ENCODE results near the gene METTL25B. TPM values are rescaled to one million over a fixed set of nuclear protein-coding genes. Genes with fewer than 3 reads are reported as not detected.
A peak's percentile ranks its signal among the peaks of the same experiment; 100 is the strongest.

Gene METTL25B
- total RNA-seq, 2 experiments from 2014 or later, result 44.0 to 49.6 TPM

DNA sequence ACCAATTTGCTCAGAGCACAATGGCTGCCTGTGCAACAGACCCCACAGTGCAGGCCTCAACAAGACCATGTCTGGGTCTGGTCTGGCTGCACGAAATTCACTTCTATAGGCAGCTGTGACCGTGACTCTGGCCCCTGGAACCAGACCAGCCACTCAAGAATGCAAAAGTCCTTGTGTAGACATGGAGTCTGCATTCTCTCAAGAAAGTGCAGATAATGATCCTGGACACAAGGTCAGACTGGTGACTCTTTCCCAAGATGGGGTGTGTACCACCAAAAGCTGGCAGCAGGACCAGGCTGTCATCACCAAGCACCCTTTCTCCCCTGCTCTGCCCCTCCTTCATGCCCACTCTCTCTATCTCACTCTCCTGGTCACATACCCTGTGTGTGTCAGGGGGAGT is 7.1 kb upstream of the METTL25B start:
- H3K4me3 Mint-ChIP-seq, result no peak overlapping the region
- H3K4me1 Mint-ChIP-seq, result peaks cover 38% of the 10 kb centered on the region
- DNase-seq, result no peak
- CTCF ChIA-PET, result interaction anchor here (0.7 to 5.3 kb wide), 12 partner anchors 10 to 139 kb away, joined by 3 to 49 read pairs (median 4); partner anchors contain the start of genes CRABP2 and MRPL24
- no peaks in the 10 kb centered on the region for H3K27me3 Mint-ChIP-seq
- H3K27ac Mint-ChIP-seq, result peak overlapping the region; percentile 72
- H3K9me3 Mint-ChIP-seq (ENCODE audit: low read depth), result no peaks in the 10 kb centered on the region
- no peak for ATAC-seq
- H3K36me3 Mint-ChIP-seq, result peaks cover 38% of the 10 kb centered on the region

DNA sequence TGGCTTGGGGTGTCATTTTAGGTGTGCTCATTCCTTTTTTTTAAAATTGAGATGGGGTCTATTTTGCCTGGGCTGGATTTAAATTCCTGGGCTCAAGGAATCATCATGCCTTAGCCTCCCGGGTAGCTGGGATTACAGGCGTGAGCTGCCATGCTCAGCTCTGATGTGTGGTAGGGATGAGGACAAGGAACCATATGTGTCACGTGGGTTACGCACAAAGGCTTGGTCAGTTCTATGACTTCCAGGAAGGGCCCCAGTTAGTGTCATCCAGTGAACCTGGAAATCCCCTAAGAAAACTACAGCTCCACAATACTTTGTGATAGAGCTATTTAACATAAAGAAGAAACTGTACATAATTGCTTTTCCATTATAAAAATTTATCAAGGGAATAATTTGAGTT is 6.7 kb upstream of the METTL25B start:
- no peaks in the 10 kb centered on the region for H3K27me3 Mint-ChIP-seq
- H3K4me3 Mint-ChIP-seq, result no peak overlapping the region
- peak overlapping the region; percentile 72 for H3K27ac Mint-ChIP-seq
- DNase-seq, result no peak
- CTCF ChIA-PET, result interaction anchor here (0.6 to 5.3 kb wide), 11 partner anchors 10 to 169 kb away, joined by 3 to 49 read pairs (median 3); partner anchors contain the start of genes CRABP2 and MRPL24
- H3K4me1 Mint-ChIP-seq, result peaks cover 38% of the 10 kb centered on the region
- H3K9me3 Mint-ChIP-seq (ENCODE audit: low read depth), result no peaks in the 10 kb centered on the region
- ATAC-seq, result no peak
- H3K36me3 Mint-ChIP-seq, result peaks cover 38% of the 10 kb centered on the region

DNA sequence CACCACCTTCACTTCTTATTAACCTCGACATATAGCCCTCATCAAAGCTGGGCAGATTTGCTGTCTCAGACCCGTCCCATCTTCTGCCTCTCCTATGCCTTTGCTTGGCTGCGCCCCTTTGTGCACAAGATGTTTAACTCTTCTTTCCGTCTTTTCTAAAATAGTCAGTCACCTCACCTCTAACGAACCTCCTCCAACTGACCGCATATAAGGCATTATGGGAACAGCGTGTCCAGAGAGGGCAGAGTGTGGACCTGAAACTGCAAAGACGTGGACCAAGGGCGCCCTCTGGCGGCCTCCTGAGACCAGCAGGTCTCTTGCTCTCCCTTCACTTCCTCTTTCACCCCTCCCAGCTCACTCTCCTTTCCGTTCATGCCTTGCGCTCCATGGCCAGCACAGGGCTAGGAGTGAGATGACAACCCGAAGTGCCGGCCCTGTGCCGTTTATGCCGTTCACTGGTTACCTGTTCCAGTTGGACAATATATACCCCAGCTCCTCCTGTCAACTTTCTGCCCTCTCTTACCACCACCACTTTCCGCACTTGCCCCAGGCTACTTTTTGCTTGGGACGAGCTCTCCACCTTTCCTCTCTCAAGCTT is 2.5 kb upstream of the METTL25B start:
- CTCF ChIA-PET, result interaction anchor here (0.6 to 8.0 kb wide), 82 partner anchors 8 to 1236 kb away, joined by 3 to 217 read pairs (median 7); partner anchors contain the start of genes BCAN, CRABP2, HDGF and INSRR
- Mint-ChIP-seq H3K4me3 (no peak overlapping the region), H3K36me3 (peaks cover 29% of the 10 kb centered on the region), H3K9me3 (ENCODE audit: low read depth) (no peaks in the 10 kb centered on the region), H3K27me3 (no peaks in the 10 kb centered on the region), H3K4me1 (peaks cover 47% of the 10 kb centered on the region), H3K27ac (no peak overlapping the region)
- DNase-seq, result peak; percentile 88
- ATAC-seq, result peak; percentile 37

DNA sequence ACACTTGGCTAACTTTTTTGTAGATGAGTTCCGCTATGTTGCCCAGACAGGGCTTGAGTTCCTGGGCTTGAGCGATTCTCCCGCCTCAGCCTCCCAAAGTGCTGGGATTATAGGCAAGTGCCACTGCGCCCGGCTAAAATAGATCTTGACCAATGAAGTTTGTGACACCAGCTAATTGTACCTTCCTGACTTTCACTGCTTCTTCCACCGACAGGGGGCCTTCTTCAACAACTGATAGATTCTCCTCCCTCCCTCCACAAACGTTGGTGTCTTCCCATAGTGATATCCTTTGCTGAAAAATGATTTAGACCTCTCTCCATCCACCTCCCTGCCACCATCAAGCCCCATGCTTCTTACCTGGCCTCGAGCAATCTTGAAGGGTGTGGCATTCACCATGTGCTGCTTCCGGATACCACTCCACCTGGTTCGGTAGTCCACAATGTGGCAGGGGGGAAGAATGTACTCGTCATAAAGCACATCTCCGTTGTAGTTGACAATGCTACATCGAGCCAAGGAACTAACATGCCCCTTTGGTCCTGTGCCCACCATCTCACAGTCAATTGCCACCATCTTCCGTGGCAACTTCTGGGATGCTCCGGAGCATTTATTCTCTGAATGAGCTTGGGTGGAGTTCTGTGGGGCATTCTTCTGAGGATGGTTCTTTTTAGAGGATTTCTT is 1.6 kb upstream of the METTL25B start:
- DNase-seq, result peak; percentile 78
- no peaks in the 10 kb centered on the region for H3K27me3 Mint-ChIP-seq
- H3K4me3 Mint-ChIP-seq, result no peak overlapping the region
- CTCF ChIA-PET, result interaction anchor here (0.8 to 8.0 kb wide), 69 partner anchors 10 to 341 kb away, joined by 3 to 217 read pairs (median 8); partner anchors contain the start of genes BCAN, CRABP2, HDGF and INSRR
- H3K4me1 Mint-ChIP-seq, result peaks cover 44% of the 10 kb centered on the region
- ATAC-seq, result no peak
- H3K36me3 Mint-ChIP-seq, result peaks cover 24% of the 10 kb centered on the region
- no peaks in the 10 kb centered on the region for H3K9me3 Mint-ChIP-seq (ENCODE audit: low read depth)
- H3K27ac Mint-ChIP-seq, result no peak overlapping the region

DNA sequence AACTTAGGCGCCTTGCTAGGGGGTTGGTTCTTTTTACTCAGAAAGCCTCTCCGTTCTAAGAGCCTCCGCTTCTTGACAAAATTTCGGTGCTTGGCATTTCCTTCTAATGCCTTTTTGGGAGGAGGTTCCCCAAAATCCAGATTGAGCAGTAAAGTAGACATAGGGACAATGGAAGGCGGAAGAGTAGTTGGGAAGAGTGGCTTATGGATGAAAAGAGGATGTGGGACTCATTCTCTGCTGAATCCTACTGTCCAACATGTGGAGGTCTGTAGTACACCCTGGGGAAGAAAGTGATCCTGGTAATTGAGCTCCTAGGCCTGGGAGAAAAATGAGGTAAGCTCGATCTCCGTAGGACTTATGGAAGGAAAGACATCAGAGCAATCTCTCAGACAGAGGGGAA is 777 bp upstream of the METTL25B start:
- Mint-ChIP-seq H3K36me3 (peaks cover 22% of the 10 kb centered on the region), H3K27ac (no peak overlapping the region), H3K9me3 (ENCODE audit: low read depth) (no peaks in the 10 kb centered on the region), H3K4me1 (peaks cover 41% of the 10 kb centered on the region), H3K4me3 (no peak overlapping the region), H3K27me3 (no peaks in the 10 kb centered on the region)
- no peak for ATAC-seq
- CTCF ChIA-PET, result interaction anchor here (0.7 to 8.0 kb wide), 30 partner anchors 9 to 341 kb away, joined by 3 to 217 read pairs (median 20); partner anchors contain the start of genes CRABP2, HDGF, INSRR and MRPL24
- no peak for DNase-seq

DNA sequence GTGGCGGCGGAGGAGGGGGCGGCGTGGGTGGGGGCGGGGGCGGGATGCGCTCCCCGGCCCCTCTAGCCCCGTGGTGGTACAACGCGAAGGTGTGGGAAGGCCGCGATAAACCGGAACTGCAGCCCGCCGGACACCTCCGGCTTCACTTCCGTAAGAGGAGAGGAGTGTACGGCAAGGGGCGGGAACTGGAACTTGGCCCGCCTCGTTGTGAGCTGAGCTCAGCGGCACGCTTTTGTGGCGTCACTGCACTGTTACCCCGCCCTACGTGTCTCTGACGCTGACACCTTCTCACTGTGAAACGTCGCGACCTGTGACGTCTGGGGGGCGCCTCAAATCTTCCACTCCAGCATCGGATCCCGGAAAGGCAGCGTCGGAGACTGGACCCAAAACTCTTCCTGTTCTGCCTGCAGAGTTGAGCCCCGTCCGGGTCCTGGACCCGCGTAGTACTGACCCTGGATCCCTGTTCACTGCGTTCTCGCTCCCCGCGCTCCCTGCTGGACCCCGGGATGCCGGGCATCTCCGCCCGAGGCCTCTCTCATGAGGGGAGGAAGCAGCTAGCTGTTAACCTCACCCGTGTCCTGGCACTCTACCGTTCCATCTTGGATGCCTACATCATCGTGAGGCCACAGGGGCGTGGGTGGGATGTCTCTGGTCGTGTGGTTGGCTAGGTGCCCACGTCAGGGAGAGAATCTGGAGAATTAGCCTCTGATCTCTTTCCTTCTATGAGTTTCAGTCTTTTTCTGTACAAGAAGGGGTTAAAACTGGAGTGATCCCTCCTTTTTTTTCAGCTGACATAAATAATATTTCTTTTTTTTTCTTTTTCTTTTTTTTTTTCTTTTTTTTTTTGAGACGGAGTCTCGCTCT is 562 bp downstream of the METTL25B start, which contains the start of gene ISG20L2:
ISG20L2 (minus strand) TSS at position 168 of the 864 bp plus-strand sequence. CDS start 1,114 bp downstream, outside the sequence.
- ATAC-seq (peak; percentile 89), DNase-seq (peak; percentile 99)
- CTCF ChIA-PET, result interaction anchor here (1.1 to 8.0 kb wide), 14 partner anchors 14 to 162 kb away, joined by 3 to 217 read pairs (median 56); partner anchors contain the start of genes HDGF, INSRR, MRPL24 and NTRK1
- Mint-ChIP-seq H3K4me3 (no peak within 1 kb of the TSS), H3K27me3 (no peaks in the 10 kb centered on the region), H3K9me3 (ENCODE audit: low read depth) (no peaks in the 10 kb centered on the region), H3K36me3 (peaks cover 10% of the 10 kb centered on the region), H3K27ac (no peak within 1 kb of the TSS), H3K4me1 (peaks cover 29% of the 10 kb centered on the region)

DNA sequence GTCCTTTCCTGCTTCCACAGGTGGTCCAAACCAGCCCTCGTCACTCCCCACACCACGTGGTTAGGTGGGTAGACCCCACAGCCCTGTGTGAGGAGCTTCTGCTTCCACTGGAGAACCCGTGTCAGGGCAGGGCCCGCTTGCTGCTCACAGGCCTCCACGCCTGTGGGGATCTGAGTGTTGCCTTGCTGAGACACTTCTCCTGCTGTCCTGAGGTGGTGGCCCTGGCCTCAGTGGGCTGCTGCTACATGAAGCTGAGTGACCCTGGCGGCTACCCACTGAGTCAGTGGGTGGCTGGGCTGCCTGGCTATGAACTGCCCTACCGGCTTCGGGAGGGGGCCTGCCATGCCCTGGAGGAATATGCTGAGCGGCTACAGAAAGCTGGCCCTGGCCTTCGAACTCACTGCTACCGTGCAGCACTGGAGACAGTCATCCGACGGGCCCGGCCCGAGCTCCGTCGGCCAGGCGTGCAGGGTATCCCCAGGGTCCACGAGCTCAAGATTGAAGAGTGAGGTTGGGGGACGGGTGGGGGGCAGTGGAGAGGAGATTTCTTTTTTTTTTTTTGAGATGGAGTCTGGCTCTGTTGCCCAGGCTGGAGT is 5.8 kb downstream of the METTL25B start:
- no peak for ATAC-seq
- CTCF ChIA-PET, result interaction anchor here (0.9 kb wide), 1 partner anchor 8 kb away, joined by 3 read pairs; no protein-coding TSS in a partner anchor
- no peak overlapping the region for H3K27ac Mint-ChIP-seq

DNA sequence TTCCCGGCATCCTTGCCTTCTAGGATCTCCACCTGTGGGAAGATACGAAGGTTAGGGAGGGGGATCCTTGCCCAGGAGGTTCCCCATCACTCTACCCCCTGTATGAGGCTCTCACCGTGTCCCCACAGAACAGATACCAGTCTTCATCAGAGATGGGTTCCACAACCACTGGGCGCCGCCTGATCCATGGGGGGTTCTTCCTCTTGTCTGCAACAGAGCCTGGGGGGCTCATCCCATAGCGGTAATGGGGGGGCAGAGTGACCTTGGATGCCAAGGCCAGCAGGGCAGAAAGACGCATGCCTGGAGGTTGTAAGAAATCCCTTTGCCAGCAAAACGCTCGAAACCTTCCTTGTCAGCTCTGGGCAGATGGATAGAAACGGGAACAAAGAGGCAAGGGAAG is 10.1 kb downstream of the METTL25B start:
- Mint-ChIP-seq H3K27ac (peak overlapping the region; percentile 26), H3K36me3 (peaks cover 31% of the 10 kb centered on the region)
- ATAC-seq, result no peak

More for the DNA sequence above, 5.8 kb downstream of the METTL25B start:
- Mint-ChIP-seq H3K4me3 (no peak overlapping the region), H3K36me3 (peaks cover 13% of the 10 kb centered on the region), H3K4me1 (peaks cover 21% of the 10 kb centered on the region), H3K27me3 (no peaks in the 10 kb centered on the region), H3K9me3 (ENCODE audit: low read depth) (no peaks in the 10 kb centered on the region)
- no peak for DNase-seq

DNA sequence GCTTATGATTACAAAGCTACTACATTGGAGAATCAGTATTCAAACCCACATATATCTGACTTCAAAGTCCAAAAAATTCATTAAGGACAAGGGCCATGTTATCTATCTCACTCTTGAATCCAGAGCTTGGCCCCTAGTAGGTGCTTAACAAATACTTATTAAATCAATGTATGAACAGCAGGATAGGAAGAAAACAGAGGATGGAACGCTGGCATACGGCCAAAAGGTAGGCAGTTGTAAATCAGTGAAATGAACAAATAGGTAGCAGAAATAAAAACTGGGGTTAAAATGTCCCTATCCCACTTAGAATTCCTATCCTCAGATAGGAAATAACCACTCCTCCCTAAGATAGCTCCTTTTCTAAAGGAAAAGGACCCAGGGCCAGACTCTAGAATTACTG is 10.6 kb downstream of the METTL25B start:
- peaks cover 43% of the 10 kb centered on the region for H3K4me1 Mint-ChIP-seq
- H3K27me3 Mint-ChIP-seq, result no peaks in the 10 kb centered on the region
- no peak for ATAC-seq
- H3K4me3 Mint-ChIP-seq, result peak overlapping the region; percentile 22
- H3K36me3 Mint-ChIP-seq, result peaks cover 31% of the 10 kb centered on the region
- peak overlapping the region; percentile 26 for H3K27ac Mint-ChIP-seq
- DNase-seq, result no peak
- no peaks in the 10 kb centered on the region for H3K9me3 Mint-ChIP-seq (ENCODE audit: low read depth)
- CTCF ChIA-PET, result interaction anchor here (1.1 to 5.6 kb wide), 3 partner anchors 12 to 121 kb away, joined by 9 to 37 read pairs (median 17); partner anchors contain the start of genes HDGF and NTRK1

More for the DNA sequence above, 10.1 kb downstream of the METTL25B start:
- Mint-ChIP-seq H3K27me3 (no peaks in the 10 kb centered on the region), H3K9me3 (ENCODE audit: low read depth) (no peaks in the 10 kb centered on the region), H3K4me3 (no peak overlapping the region), H3K4me1 (peaks cover 40% of the 10 kb centered on the region)
- no peak for DNase-seq
- CTCF ChIA-PET, result interaction anchor here (1.1 to 5.6 kb wide), 3 partner anchors 12 to 122 kb away, joined by 9 to 37 read pairs (median 17); partner anchors contain the start of genes HDGF and NTRK1

DNA sequence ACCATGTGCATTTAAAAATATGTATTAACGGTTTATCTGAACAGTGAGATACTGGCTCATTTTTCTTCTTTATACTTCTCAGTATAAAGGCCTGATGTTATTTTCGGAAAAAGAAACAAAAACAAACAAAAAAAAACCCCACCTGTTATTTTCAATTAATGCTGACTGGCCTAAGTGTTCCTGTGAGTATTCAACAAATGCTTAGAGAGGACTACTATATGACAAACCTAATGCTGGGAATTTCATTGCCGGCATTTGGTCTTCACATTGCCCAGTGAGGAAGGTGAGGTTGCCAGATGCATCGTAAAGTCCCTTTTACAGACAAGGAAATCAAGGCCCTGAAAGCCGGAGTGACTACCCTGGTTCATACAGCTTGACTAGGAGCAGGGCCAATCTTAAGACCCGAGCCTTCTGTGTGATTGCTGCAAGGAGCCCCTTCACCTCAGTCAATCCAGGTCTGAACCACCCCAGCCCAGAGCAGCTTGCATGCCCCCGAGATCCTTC is 12.0 kb downstream of the METTL25B start:
- Mint-ChIP-seq H3K27me3 (no peaks in the 10 kb centered on the region), H3K36me3 (peaks cover 33% of the 10 kb centered on the region), H3K9me3 (ENCODE audit: low read depth) (no peaks in the 10 kb centered on the region), H3K4me3 (peak overlapping the region; percentile 95), H3K4me1 (peaks cover 54% of the 10 kb centered on the region), H3K27ac (peak overlapping the region; percentile 96)
- no peak for DNase-seq
- CTCF ChIA-PET, result interaction anchor here (0.7 to 5.6 kb wide), 8 partner anchors 11 to 120 kb away, joined by 3 to 87 read pairs (median 6); partner anchors contain the start of genes HDGF, ISG20L2, METTL25B and NTRK1
- ATAC-seq, result no peak

DNA sequence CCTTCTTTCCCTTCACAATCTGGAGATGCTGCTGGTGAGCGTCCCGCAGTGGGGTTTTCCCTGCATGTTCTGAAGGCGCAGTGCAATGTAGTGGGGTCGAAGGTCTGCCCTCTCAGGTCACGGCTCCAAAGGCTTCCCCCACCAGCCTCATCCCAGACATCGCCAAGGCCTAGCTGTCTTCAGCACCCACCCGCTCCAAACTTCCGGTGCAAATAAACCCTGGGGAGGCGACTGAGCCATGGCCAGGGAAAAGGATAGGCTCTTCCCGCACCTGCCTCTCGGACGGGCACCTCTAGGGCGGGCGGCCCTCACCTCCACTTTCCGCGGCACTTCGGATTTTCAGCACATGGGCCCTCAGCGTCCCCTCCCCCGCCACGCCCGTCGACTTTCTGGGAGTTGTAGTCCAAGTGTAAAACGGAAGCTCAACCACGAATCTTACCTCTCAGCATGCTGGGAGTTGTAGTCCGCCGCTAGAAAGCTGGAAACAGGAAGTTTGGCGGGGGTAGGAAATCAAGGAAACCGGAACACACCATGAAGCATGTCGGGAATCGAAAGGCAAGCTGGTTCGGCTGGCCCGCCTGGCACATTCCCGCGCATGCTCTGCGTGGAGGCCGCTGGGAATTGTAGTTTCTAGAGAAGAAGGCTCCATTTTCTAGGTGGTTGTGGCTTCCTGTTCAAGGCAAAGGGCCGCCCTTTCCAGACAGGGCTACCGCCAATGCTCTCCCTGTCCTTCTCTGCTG is 12.6 kb downstream of the METTL25B start, which contains the start of gene MRPL24:
MRPL24 (minus strand) TSS at position 348 of the 740 bp plus-strand sequence. CDS start 2,384 bp downstream, outside the sequence.
- Mint-ChIP-seq H3K27ac (peak within 1 kb of the TSS; percentile 96), H3K27me3 (no peaks in the 10 kb centered on the region), H3K4me1 (peaks cover 61% of the 10 kb centered on the region), H3K9me3 (ENCODE audit: low read depth) (no peaks in the 10 kb centered on the region), H3K4me3 (peak within 1 kb of the TSS; percentile 95), H3K36me3 (peaks cover 36% of the 10 kb centered on the region)
- DNase-seq (peak; percentile 99), ATAC-seq (peak; percentile 91)
- CTCF ChIA-PET, result interaction anchor here (0.7 to 5.6 kb wide), 11 partner anchors 10 to 121 kb away, joined by 3 to 87 read pairs (median 3); partner anchors contain the start of genes HDGF, ISG20L2, METTL25B and NTRK1
